SH-SY5Y (cell line): ENCODE data around the gene MLLT1.

Experiments used
- GATA2 ChIP-seq: IDR thresholded peaks from 2 replicates; pipeline ENCODE4 v1.6.1; 2011; ENCODE audit warnings: mild to moderate bottlenecking, low read depth, low read length
- GATA3 ChIP-seq: IDR thresholded peaks from 2 replicates; pipeline ENCODE4 v1.6.1; 2011; ENCODE audit warnings: low read depth, mild to moderate bottlenecking, low read length, moderate library complexity

GRCh38 chr19:6270822-6271221 is 9.0 kb downstream of the MLLT1 start:
- TF ChIP-seq GATA3 (no peak), GATA2 (no peak)
